GM19397 (cell line): ENCODE results near the gene ADA.
"Not testable (repeated sequence)": the region's sequence is repeated elsewhere in the genome, so short reads cannot be mapped to it uniquely, and the experiment has no call there.

Experiments used
- ATAC-seq: cut with Tn5 transposase; IDR thresholded peaks from one replicate; pipeline ENCODE4 v1.9.1; 2021; ENCODE audit warnings: mild to moderate bottlenecking, moderate library complexity; ENCODE audit not compliant: unreplicated experiment

ADA gene

GRCh38 chr20:44601236-44601671, 50.2 kb downstream of the ADA start:
- ATAC-seq = no peak

- ATAC-seq = no peak
These were observed 50.7 kb downstream of the ADA start for GRCh38 chr20:44600758-44601201.

GRCh38 chr20:44600301-44600700, 51.2 kb downstream of the ADA start:
- no peak for ATAC-seq

GRCh38 chr20:44599715-44600114, 51.8 kb downstream of the ADA start:
- ATAC-seq = no peak

- ATAC-seq = no peak
These were observed 52.8 kb downstream of the ADA start for GRCh38 chr20:44598423-44599305.

GRCh38 chr20:44597930-44598329, 53.6 kb downstream of the ADA start:
- ATAC-seq = no peak

GRCh38 chr20:44597516-44597915, 54.0 kb downstream of the ADA start:
- ATAC-seq = no peak

- no peak for ATAC-seq
These were observed 54.6 kb downstream of the ADA start for GRCh38 chr20:44596876-44597275.

- no peak for ATAC-seq
These were observed 55.5 kb downstream of the ADA start for GRCh38 chr20:44596010-44596409.

GRCh38 chr20:44594730-44595129, 56.8 kb downstream of the ADA start:
- no peak for ATAC-seq

- ATAC-seq = no peak
These were observed 57.7 kb downstream of the ADA start for GRCh38 chr20:44593751-44594150.

- no peak for ATAC-seq
These were observed 59.1 kb downstream of the ADA start for GRCh38 chr20:44592366-44592765.

- no peak for ATAC-seq
These were observed 60.3 kb downstream of the ADA start for GRCh38 chr20:44590980-44591778.

- ATAC-seq = no peak
These were observed 62.0 kb downstream of the ADA start for GRCh38 chr20:44589537-44589936.

- ATAC-seq = not testable (repeated sequence)
These were observed 63.2 kb downstream of the ADA start for GRCh38 chr20:44588321-44588720.

- ATAC-seq = no peak
These were observed 64.2 kb downstream of the ADA start for GRCh38 chr20:44587035-44587980.

GRCh38 chr20:44586289-44586911, 65.1 kb downstream of the ADA start:
- ATAC-seq = peak; percentile 73

- no peak for ATAC-seq
These were observed 66.2 kb downstream of the ADA start for GRCh38 chr20:44585057-44585963.

GRCh38 chr20:44584162-44584561, 67.3 kb downstream of the ADA start:
- ATAC-seq = no peak
